ENCODE results near the gene DCST2.

DCST2 gene

GRCh38 chr1:155063550-155064110, 30.0 kb upstream of the DCST2 start, which contains the start of gene EFNA4:
Gene EFNA4 (plus strand): TSS chr1:155063740. CDS start chr1:155063824, 84 bp downstream.
- no peak for TF ChIP-seq GABPA (IDR thresholded peaks at IDR 0.05; ENCODE audit: low read depth)
- TF ChIP-seq POLR2AphosphoS5 (IDR thresholded peaks at IDR 0.05; ENCODE audit: low read depth) = 0 out of 2 replicates have a peak, but pooled peaks have one; percentile 14
- no peak; the same call in 1 of the 2 replicates for TF ChIP-seq SPI1 (IDR thresholded peaks at IDR 0.05; ENCODE audit: borderline replicate concordance, low read depth)
- peak; percentile 12 for TF ChIP-seq REST (IDR thresholded peaks at IDR 0.05; ENCODE audit: insufficient replicate concordance, low read depth)
- TF ChIP-seq, protein P1, sequence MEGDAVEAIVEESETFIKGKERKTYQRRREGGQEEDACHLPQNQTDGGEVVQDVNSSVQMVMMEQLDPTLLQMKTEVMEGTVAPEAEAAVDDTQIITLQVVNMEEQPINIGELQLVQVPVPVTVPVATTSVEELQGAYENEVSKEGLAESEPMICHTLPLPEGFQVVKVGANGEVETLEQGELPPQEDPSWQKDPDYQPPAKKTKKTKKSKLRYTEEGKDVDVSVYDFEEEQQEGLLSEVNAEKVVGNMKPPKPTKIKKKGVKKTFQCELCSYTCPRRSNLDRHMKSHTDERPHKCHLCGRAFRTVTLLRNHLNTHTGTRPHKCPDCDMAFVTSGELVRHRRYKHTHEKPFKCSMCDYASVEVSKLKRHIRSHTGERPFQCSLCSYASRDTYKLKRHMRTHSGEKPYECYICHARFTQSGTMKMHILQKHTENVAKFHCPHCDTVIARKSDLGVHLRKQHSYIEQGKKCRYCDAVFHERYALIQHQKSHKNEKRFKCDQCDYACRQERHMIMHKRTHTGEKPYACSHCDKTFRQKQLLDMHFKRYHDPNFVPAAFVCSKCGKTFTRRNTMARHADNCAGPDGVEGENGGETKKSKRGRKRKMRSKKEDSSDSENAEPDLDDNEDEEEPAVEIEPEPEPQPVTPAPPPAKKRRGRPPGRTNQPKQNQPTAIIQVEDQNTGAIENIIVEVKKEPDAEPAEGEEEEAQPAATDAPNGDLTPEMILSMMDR (IDR thresholded peaks at IDR 0.05; ENCODE audit: insufficient read depth, low read length) = no peak
- DNase-seq (ENCODE audit: low read depth in 1 of 2, low spot score in 1 of 2) = peak; percentile 81 to 90
- Histone ChIP-seq H3K4me3 (replicated peaks; ENCODE audit: insufficient read depth, low read length) (peak within 1 kb of the TSS; percentile 53), H3K27ac (replicated peaks) (no peak within 1 kb of the TSS), H3K27me3 (ENCODE audit: insufficient read depth, poor library complexity, severe bottlenecking) (no peaks in the 10 kb centered on the region)

- TF ChIP-seq SPI1 (IDR thresholded peaks at IDR 0.05; ENCODE audit: borderline replicate concordance, low read depth) (no peak), GABPA (IDR thresholded peaks at IDR 0.05; ENCODE audit: low read depth) (no peak), POLR2AphosphoS5 (IDR thresholded peaks at IDR 0.05; ENCODE audit: low read depth) (no peak; the same call in 1 of the 2 replicates), REST (IDR thresholded peaks at IDR 0.05; ENCODE audit: insufficient replicate concordance, low read depth) (no peak)
- TF ChIP-seq, protein P1 (IDR thresholded peaks at IDR 0.05; ENCODE audit: insufficient read depth, low read length) = no peak
- Histone ChIP-seq H3K4me3 (replicated peaks; ENCODE audit: insufficient read depth, low read length) (no peak overlapping the region; the same call in 1 of the 2 replicates), H3K27ac (replicated peaks) (no peak overlapping the region), H3K27me3 (ENCODE audit: insufficient read depth, poor library complexity, severe bottlenecking) (no peaks in the 10 kb centered on the region)
- peak in 1 of 2 experiments; percentile 50 for DNase-seq (ENCODE audit: low read depth in 1 of 2, low spot score in 1 of 2)
Observed at GRCh38 chr1:155062702-155063411, 29.3 kb upstream of the DCST2 start.

DNA sequence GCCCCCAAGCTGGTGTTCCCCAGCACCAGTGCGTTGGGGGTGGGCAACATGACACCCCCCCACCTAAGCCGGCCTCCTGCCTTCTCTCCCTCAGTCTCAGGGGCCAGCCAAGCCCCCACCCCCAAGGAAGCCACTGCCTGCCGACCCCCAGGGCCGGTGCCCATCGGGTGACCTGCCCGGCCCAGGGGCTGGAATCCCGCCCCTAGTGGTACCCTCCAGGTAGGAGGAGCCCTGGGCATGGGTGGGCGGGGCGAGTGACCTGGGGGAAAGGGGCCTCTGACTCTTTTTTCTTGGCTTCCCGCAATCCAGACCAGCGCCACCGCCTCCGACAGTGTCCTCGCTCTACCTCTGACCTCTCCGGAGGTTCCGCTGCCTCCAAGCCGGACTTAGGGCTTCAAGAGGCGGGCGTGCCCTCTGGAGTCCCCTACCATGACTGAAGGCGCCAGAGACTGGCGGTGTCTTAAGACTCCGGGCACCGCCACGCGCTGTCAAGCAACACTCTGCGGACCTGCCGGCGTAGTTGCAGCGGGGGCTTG, 28.6 kb upstream of the DCST2 start:
- no peak for DNase-seq (ENCODE audit: low read depth in 1 of 2, low spot score in 1 of 2)
- Histone ChIP-seq H3K27ac (replicated peaks) (no peak overlapping the region), H3K4me3 (replicated peaks; ENCODE audit: insufficient read depth, low read length) (no peak overlapping the region)

More for the DNA sequence above, 28.6 kb upstream of the DCST2 start:
- TF ChIP-seq SPI1 (IDR thresholded peaks at IDR 0.05; ENCODE audit: borderline replicate concordance, low read depth) = no peak
- no peak for TF ChIP-seq GABPA (IDR thresholded peaks at IDR 0.05; ENCODE audit: low read depth)
- no peak for TF ChIP-seq REST (IDR thresholded peaks at IDR 0.05; ENCODE audit: insufficient replicate concordance, low read depth)
- TF ChIP-seq, protein P1 (IDR thresholded peaks at IDR 0.05; ENCODE audit: insufficient read depth, low read length) = no peak
- no peak for TF ChIP-seq POLR2AphosphoS5 (IDR thresholded peaks at IDR 0.05; ENCODE audit: low read depth)
- no peaks in the 10 kb centered on the region for H3K27me3 ChIP-seq (ENCODE audit: insufficient read depth, poor library complexity, severe bottlenecking)
